ENCODE results near the gene EXOC3L4.

The EXOC3L4 gene

GRCh38 chr14:103091041-103091882, 3.3 kb upstream of the EXOC3L4 start:
- DNase-seq, result peak; percentile 67

- no peak for DNase-seq
These were observed 2.7 kb upstream of the EXOC3L4 start for GRCh38 chr14:103091883-103092222.

- no peak for DNase-seq
These were observed 594 bp upstream of the EXOC3L4 start for GRCh38 chr14:103093856-103094405.

- DNase-seq, result no peak
These were observed 769 bp downstream of the EXOC3L4 start for GRCh38 chr14:103095210-103095778.

- no peak for DNase-seq
These were observed 1.9 kb downstream of the EXOC3L4 start for GRCh38 chr14:103096387-103096786.

GRCh38 chr14:103097244-103097993, 2.9 kb downstream of the EXOC3L4 start:
- no peak for DNase-seq

- DNase-seq, result no peak
These were observed 3.8 kb downstream of the EXOC3L4 start for GRCh38 chr14:103097994-103098957.

- DNase-seq, result no peak
These were observed 4.7 kb downstream of the EXOC3L4 start for GRCh38 chr14:103099081-103099732.

- no peak for DNase-seq
These were observed 5.3 kb downstream of the EXOC3L4 start for GRCh38 chr14:103099733-103100280.

- DNase-seq, result no peak
These were observed 6.0 kb downstream of the EXOC3L4 start for GRCh38 chr14:103100281-103101121.

- no peak for DNase-seq
These were observed 6.9 kb downstream of the EXOC3L4 start for GRCh38 chr14:103101257-103101962.

GRCh38 chr14:103101963-103102688, 7.6 kb downstream of the EXOC3L4 start:
- no peak for DNase-seq

GRCh38 chr14:103102689-103103260, 8.2 kb downstream of the EXOC3L4 start:
- DNase-seq, result no peak

GRCh38 chr14:103103461-103104388, 9.2 kb downstream of the EXOC3L4 start:
- peak; percentile 67 for DNase-seq

GRCh38 chr14:103104389-103104653, 9.8 kb downstream of the EXOC3L4 start:
- no peak for DNase-seq

- peak; percentile 38 for DNase-seq
These were observed 10.3 kb downstream of the EXOC3L4 start for GRCh38 chr14:103104654-103105452.

- DNase-seq, result no peak
These were observed 11.1 kb downstream of the EXOC3L4 start for GRCh38 chr14:103105580-103106150.
